Neural cell (in vitro differentiated cells): ENCODE results near the gene DCPS. TPM values are rescaled to one million over a fixed set of nuclear protein-coding genes. Genes with fewer than 3 reads are reported as not detected.

Experiments used
- H2AFZ ChIP-seq: fragments of 200-600, 300-800 bp; sonication (generic), shearing (Covaris generic); 2 replicates; pipeline ENCODE4 v1.6.0; 2014; ENCODE audit warnings: low read depth, mild to moderate bottlenecking, antibody characterized with exemption, low read length, moderate library complexity
- H3F3A ChIP-seq: fragments of 200-600 bp; shearing (Covaris generic); 2 replicates; pipeline ENCODE4 v1.6.1; 2016; ENCODE audit warnings: mild to moderate bottlenecking, moderate library complexity, mixed read lengths, antibody characterized with exemption, low read length; ENCODE audit not compliant: insufficient read depth, poor library complexity, severe bottlenecking
- H3K27ac ChIP-seq: fragments of 200-600, 300-800 bp; sonication (generic), shearing (Covaris generic); 2 replicates; pipeline ENCODE4 v1.5.1; 2014; ENCODE audit warnings: mild to moderate bottlenecking, low read length, moderate library complexity
- H3K27me3 ChIP-seq: fragments of 300-800, 200-600 bp; sonication (generic), shearing (Covaris generic); 2 replicates; pipeline ENCODE4 v1.6.0; 2014; ENCODE audit warnings: mild to moderate bottlenecking, low read depth, low read length, moderate library complexity; ENCODE audit not compliant: insufficient read depth
- H3K36me3 ChIP-seq: fragments of 300-800, 200-600 bp; sonication (generic), shearing (Covaris generic); 2 replicates; pipeline ENCODE4 v1.5.1; 2014; ENCODE audit warnings: mild to moderate bottlenecking, antibody characterized with exemption, low read length, moderate library complexity; ENCODE audit not compliant: insufficient read depth
- H3K4me2 ChIP-seq: fragments of 300-800, 200-600 bp; sonication (generic), shearing (Covaris generic); 2 replicates; pipeline ENCODE4 v1.6.0; 2014; ENCODE audit warnings: mild to moderate bottlenecking, low read length
- H3K4me3 ChIP-seq: fragments of 300-800, 200-600 bp; sonication (generic), shearing (Covaris generic); 2 replicates; pipeline ENCODE4 v1.5.1; 2014; ENCODE audit warnings: mild to moderate bottlenecking, low read length, moderate library complexity
- H3K79me2 ChIP-seq: fragments of 200-600 bp; shearing (Covaris generic); replicated peaks from 2 replicates; pipeline ENCODE4 v1.6.0; 2014; ENCODE audit warnings: mild to moderate bottlenecking, low read length, moderate library complexity; ENCODE audit not compliant: insufficient read depth
- H3K9ac ChIP-seq: fragments of 300-800, 200-600 bp; sonication (generic), shearing (Covaris generic); 2 replicates; pipeline ENCODE4 v1.6.1; 2016; ENCODE audit warnings: mild to moderate bottlenecking, low read length, mixed read lengths
- H3K9me2 ChIP-seq: fragments of 200-600 bp; shearing (Covaris generic); 2 replicates; pipeline ENCODE4 v1.6.1; 2016; ENCODE audit warnings: mild to moderate bottlenecking, low read length, mixed read lengths; ENCODE audit not compliant: insufficient read depth
- H3K9me3 ChIP-seq: fragments of 200-600, 300-800 bp; sonication (generic), shearing (Covaris generic); 2 replicates; pipeline ENCODE4 v1.6.1; 2016; ENCODE audit warnings: mild to moderate bottlenecking, mixed run types, low read length, moderate library complexity, mixed read lengths
- H4K20me1 ChIP-seq: fragments of 200-600 bp; shearing (Covaris generic); 2 replicates; pipeline ENCODE4 v1.6.1; 2016; ENCODE audit warnings: mild to moderate bottlenecking, mixed run types; ENCODE audit not compliant: insufficient read depth
- EP300 ChIP-seq: fragments of 450-650 bp; conservative IDR thresholded peaks from 2 replicates; pipeline ENCODE4 v1.6.1; 2014; ENCODE audit warnings: antibody characterized with exemption, mild to moderate bottlenecking, moderate library complexity; ENCODE audit not compliant: poor library complexity, severe bottlenecking
- EZH2 ChIP-seq: fragments of 200-600, 300-800 bp; shearing (Covaris generic), sonication (generic); IDR thresholded peaks from 2 replicates; pipeline ENCODE4 v1.6.1; 2014; ENCODE audit warnings: antibody characterized with exemption, low read length, borderline replicate concordance, mild to moderate bottlenecking; ENCODE audit not compliant: insufficient read depth, poor library complexity, severe bottlenecking
- MXI1 ChIP-seq: fragments of 450-650 bp; conservative IDR thresholded peaks from 2 replicates; pipeline ENCODE4 v1.6.1; 2014; ENCODE audit warnings: antibody characterized with exemption, mild to moderate bottlenecking; ENCODE audit not compliant: poor library complexity, severe bottlenecking
- POLR2AphosphoS5 ChIP-seq: IDR thresholded peaks from 2 replicates; pipeline ENCODE4 v1.6.1; 2012
- RAD21 ChIP-seq: fragments of 450-650 bp; conservative IDR thresholded peaks from 2 replicates; pipeline ENCODE4 v1.6.1; 2014; ENCODE audit warnings: antibody characterized with exemption, mild to moderate bottlenecking, moderate library complexity
- SMC3 ChIP-seq: fragments of 450-650 bp; conservative IDR thresholded peaks from 2 replicates; pipeline ENCODE4 v1.6.1; 2014; ENCODE audit warnings: antibody characterized with exemption, mild to moderate bottlenecking, moderate library complexity; ENCODE audit not compliant: poor library complexity
- TAF1 ChIP-seq: IDR thresholded peaks from 2 replicates; pipeline ENCODE4 v1.6.1; 2012; ENCODE audit warnings: low read depth
- polyA plus RNA-seq: library from polyadenylated mRNA; depleted of rRNA; stranded (reverse); fragments of >200 nt; gene quantifications from 2 replicates; pipeline ENCODE4 v1.2.3, GENCODE V29; 2014
- TF ChIP-seq, protein P1 (sequence below): fragments of 450-650 bp; IDR thresholded peaks from 2 replicates; pipeline ENCODE4 v1.5.1; 2014; ENCODE audit warnings: antibody characterized with exemption, mild to moderate bottlenecking, moderate library complexity; ENCODE audit not compliant: poor library complexity, severe bottlenecking
- TF ChIP-seq, protein P2 (sequence below): IDR thresholded peaks from 2 replicates; pipeline ENCODE4 v1.6.1; 2012; ENCODE audit warnings: borderline replicate concordance

DCPS gene
- polyA plus RNA-seq, 1 donor from 2014 or later, result 6.4 TPM

- Histone ChIP-seq H3K9me3 (no peaks in the 10 kb centered on the region), H3K27me3 (no peaks in the 10 kb centered on the region), H4K20me1 (no peaks in the 10 kb centered on the region), H3K4me3 (no peak overlapping the region), H3K36me3 (no peaks in the 10 kb centered on the region), H3K9me2 (no peaks in the 10 kb centered on the region), H3K27ac (no peak overlapping the region), H3F3A (no peaks in the 10 kb centered on the region), H2AFZ (no peak overlapping the region), H3K79me2 (no peaks in the 10 kb centered on the region), H3K4me2 (no peak overlapping the region), H3K9ac (no peak overlapping the region)
- TF ChIP-seq, protein P1, sequence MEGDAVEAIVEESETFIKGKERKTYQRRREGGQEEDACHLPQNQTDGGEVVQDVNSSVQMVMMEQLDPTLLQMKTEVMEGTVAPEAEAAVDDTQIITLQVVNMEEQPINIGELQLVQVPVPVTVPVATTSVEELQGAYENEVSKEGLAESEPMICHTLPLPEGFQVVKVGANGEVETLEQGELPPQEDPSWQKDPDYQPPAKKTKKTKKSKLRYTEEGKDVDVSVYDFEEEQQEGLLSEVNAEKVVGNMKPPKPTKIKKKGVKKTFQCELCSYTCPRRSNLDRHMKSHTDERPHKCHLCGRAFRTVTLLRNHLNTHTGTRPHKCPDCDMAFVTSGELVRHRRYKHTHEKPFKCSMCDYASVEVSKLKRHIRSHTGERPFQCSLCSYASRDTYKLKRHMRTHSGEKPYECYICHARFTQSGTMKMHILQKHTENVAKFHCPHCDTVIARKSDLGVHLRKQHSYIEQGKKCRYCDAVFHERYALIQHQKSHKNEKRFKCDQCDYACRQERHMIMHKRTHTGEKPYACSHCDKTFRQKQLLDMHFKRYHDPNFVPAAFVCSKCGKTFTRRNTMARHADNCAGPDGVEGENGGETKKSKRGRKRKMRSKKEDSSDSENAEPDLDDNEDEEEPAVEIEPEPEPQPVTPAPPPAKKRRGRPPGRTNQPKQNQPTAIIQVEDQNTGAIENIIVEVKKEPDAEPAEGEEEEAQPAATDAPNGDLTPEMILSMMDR, result no peak
- TF ChIP-seq RAD21, result no peak
- no peak for TF ChIP-seq EZH2
- no peak for TF ChIP-seq SMC3
- TF ChIP-seq POLR2AphosphoS5, result no peak
- no peak for TF ChIP-seq TAF1
- TF ChIP-seq, protein P2, sequence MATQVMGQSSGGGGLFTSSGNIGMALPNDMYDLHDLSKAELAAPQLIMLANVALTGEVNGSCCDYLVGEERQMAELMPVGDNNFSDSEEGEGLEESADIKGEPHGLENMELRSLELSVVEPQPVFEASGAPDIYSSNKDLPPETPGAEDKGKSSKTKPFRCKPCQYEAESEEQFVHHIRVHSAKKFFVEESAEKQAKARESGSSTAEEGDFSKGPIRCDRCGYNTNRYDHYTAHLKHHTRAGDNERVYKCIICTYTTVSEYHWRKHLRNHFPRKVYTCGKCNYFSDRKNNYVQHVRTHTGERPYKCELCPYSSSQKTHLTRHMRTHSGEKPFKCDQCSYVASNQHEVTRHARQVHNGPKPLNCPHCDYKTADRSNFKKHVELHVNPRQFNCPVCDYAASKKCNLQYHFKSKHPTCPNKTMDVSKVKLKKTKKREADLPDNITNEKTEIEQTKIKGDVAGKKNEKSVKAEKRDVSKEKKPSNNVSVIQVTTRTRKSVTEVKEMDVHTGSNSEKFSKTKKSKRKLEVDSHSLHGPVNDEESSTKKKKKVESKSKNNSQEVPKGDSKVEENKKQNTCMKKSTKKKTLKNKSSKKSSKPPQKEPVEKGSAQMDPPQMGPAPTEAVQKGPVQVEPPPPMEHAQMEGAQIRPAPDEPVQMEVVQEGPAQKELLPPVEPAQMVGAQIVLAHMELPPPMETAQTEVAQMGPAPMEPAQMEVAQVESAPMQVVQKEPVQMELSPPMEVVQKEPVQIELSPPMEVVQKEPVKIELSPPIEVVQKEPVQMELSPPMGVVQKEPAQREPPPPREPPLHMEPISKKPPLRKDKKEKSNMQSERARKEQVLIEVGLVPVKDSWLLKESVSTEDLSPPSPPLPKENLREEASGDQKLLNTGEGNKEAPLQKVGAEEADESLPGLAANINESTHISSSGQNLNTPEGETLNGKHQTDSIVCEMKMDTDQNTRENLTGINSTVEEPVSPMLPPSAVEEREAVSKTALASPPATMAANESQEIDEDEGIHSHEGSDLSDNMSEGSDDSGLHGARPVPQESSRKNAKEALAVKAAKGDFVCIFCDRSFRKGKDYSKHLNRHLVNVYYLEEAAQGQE, result no peak
- TF ChIP-seq EP300, result no peak
- TF ChIP-seq MXI1, result no peak
These were observed 39.2 kb downstream of the DCPS start for GRCh38 chr11:126343051-126343450.

GRCh38 chr11:126344141-126345080 lies 40.6 kb downstream of the DCPS start:
- Histone ChIP-seq H3K4me3 (no peak overlapping the region), H3K9ac (no peak overlapping the region), H3K27ac (no peak overlapping the region), H3F3A (no peaks in the 10 kb centered on the region), H3K9me3 (no peaks in the 10 kb centered on the region), H3K4me2 (no peak overlapping the region), H3K36me3 (no peaks in the 10 kb centered on the region), H3K79me2 (no peaks in the 10 kb centered on the region), H4K20me1 (no peaks in the 10 kb centered on the region), H2AFZ (no peak overlapping the region), H3K27me3 (no peaks in the 10 kb centered on the region), H3K9me2 (no peaks in the 10 kb centered on the region)
- TF ChIP-seq, protein P1, result no peak
- no peak for TF ChIP-seq POLR2AphosphoS5
- TF ChIP-seq, protein P2, result no peak
- TF ChIP-seq SMC3, result no peak
- TF ChIP-seq TAF1, result no peak
- no peak for TF ChIP-seq EP300
- TF ChIP-seq EZH2, result no peak
- TF ChIP-seq RAD21, result no peak
- TF ChIP-seq MXI1, result no peak
